HCT116 (cell line): Measurements from ENCODE around the gene TTLL11.

Source experiments
- CTCF ChIP-seq, 3 experiments: fragments of 200-600 bp in 1 of 3; sonication (generic) in 1 of 3; IDR thresholded peaks in 2 of 3; conservative IDR thresholded peaks in 1 of 3; 2 replicates each; pipeline ENCODE4 v1.5.1; 2012 to 2017; ENCODE audit warnings: low read depth in 2 of 3, low read length in 2 of 3, antibody characterized with exemption in 1 of 3, borderline replicate concordance in 1 of 3, control low read depth in 1 of 3, mild to moderate bottlenecking in 1 of 3, mixed read lengths in 1 of 3, mixed run types in 1 of 3, moderate library complexity in 1 of 3; ENCODE audit not compliant: insufficient read depth in 1 of 3
- EZH2 ChIP-seq: fragments of 200-600 bp; sonication (generic); IDR thresholded peaks from 2 replicates; pipeline ENCODE4 v1.6.1; 2017; ENCODE audit warnings: antibody characterized with exemption, mixed run types
- FOSL1 ChIP-seq: IDR thresholded peaks from 2 replicates; pipeline ENCODE4 v1.6.1; 2012; ENCODE audit warnings: low read depth
- POLR2A ChIP-seq: IDR thresholded peaks from 2 replicates; pipeline ENCODE4 v1.7.0; 2011; ENCODE audit warnings: borderline replicate concordance; ENCODE audit not compliant: insufficient read depth, insufficient read length; ENCODE audit errors: extremely low read depth
- SP1 ChIP-seq: IDR thresholded peaks from 2 replicates; pipeline ENCODE4 v1.6.1; 2012; ENCODE audit warnings: low read depth
- TCF7L2 ChIP-seq: IDR thresholded peaks from 2 replicates; pipeline ENCODE4 v1.7.0; 2011; ENCODE audit warnings: borderline replicate concordance, inconsistent platforms; ENCODE audit not compliant: insufficient read depth, insufficient read length; ENCODE audit errors: extremely low read depth
- YY1 ChIP-seq: IDR thresholded peaks from 2 replicates; pipeline ENCODE4 v1.6.1; 2011; ENCODE audit warnings: low read length, low read depth, moderate library complexity, mild to moderate bottlenecking; ENCODE audit not compliant: insufficient replicate concordance; ENCODE audit errors: extremely low read depth

GRCh38 chr9:121779381-121780117 is 313.6 kb downstream of the TTLL11 start:
- no peak for TF ChIP-seq SP1
- no peak for TF ChIP-seq TCF7L2
- no peak for TF ChIP-seq CTCF (IDR thresholded peaks at IDR 0.05 in 2 of 3, conservative IDR thresholded peaks at IDR 0.05 in 1 of 3; ENCODE audit: borderline replicate concordance in 1 of 3, insufficient read depth in 1 of 3, low read depth in 2 of 3, low read length in 2 of 3)
- no peak for TF ChIP-seq POLR2A
- TF ChIP-seq FOSL1 = no peak
- TF ChIP-seq YY1 = no peak
- no peak for TF ChIP-seq EZH2
